SK-N-MC (cell line): Measurements from ENCODE around the gene PROCR.
A peak's percentile ranks its signal among the peaks of the same experiment; 100 is the strongest.
"Not testable (repeated sequence)": the region's sequence is repeated elsewhere in the genome, so short reads cannot be mapped to it uniquely, and the experiment has no call there.

Source experiments
- DNase-seq: peaks from one replicate; pipeline ENCODE4 v3.0.0-alpha.2; 2011; ENCODE audit warnings: low read depth, low spot score
- H3K27ac ChIP-seq: fragments of 200-600 bp; sonication (generic); 2 replicates; pipeline ENCODE4 v1.5.1; 2016; ENCODE audit warnings: mixed run types
- H3K36me3 ChIP-seq: fragments of 200-600 bp; sonication (generic); 2 replicates; pipeline ENCODE4 v1.6.1; 2017; ENCODE audit warnings: antibody characterized with exemption, low read length, mixed read lengths; ENCODE audit not compliant: insufficient read depth
- H3K4me3 ChIP-seq: fragments of 200-600 bp; sonication (generic); 2 replicates; pipeline ENCODE4 v1.5.1; 2016
- H3K9ac ChIP-seq: fragments of 200-600 bp; sonication (generic); 2 replicates; pipeline ENCODE4 v1.8.0; 2017; ENCODE audit warnings: mixed run types, mixed read lengths; ENCODE audit not compliant: insufficient read length
- H3K9me3 ChIP-seq: fragments of 200-600 bp; sonication (generic); 2 replicates; pipeline ENCODE4 v1.6.1; 2017; ENCODE audit warnings: low read depth, mild to moderate bottlenecking, antibody characterized with exemption, low read length, moderate library complexity, mixed read lengths
- EZH2 ChIP-seq: fragments of 200-600 bp; sonication (generic); IDR thresholded peaks from one replicate; pipeline ENCODE4 v1.6.1; 2017; ENCODE audit warnings: antibody characterized with exemption
- FOXP2 ChIP-seq: optimal IDR thresholded peaks from 2 replicates; pipeline ENCODE3; 2011; ENCODE audit warnings: mild to moderate bottlenecking, moderate library complexity; ENCODE audit not compliant: insufficient read depth; ENCODE audit errors: extremely low read length, control extremely low read depth
- POLR2AphosphoS5 ChIP-seq: IDR thresholded peaks from 2 replicates; pipeline ENCODE4 v1.6.1; 2012; ENCODE audit warnings: mild to moderate bottlenecking, low read depth, low read length, borderline replicate concordance

Gene PROCR

GRCh38 chr20:35155936-35156335 is 15.9 kb upstream of the PROCR start:
- Histone ChIP-seq H3K4me3 (no peak overlapping the region), H3K36me3 (no peaks in the 10 kb centered on the region), H3K9me3 (no peaks in the 10 kb centered on the region), H3K9ac (no peak overlapping the region), H3K27ac (no peak overlapping the region)
- no peak for TF ChIP-seq FOXP2
- no peak for TF ChIP-seq EZH2
- TF ChIP-seq POLR2AphosphoS5: no peak
- no peak for DNase-seq

- Histone ChIP-seq H3K4me3 (no peak overlapping the region), H3K9me3 (no peaks in the 10 kb centered on the region), H3K27ac (no peak overlapping the region), H3K9ac (no peak overlapping the region), H3K36me3 (no peaks in the 10 kb centered on the region)
- TF ChIP-seq FOXP2 (no peak), POLR2AphosphoS5 (no peak), EZH2 (no peak)
- DNase-seq: no peak
These were observed 14.9 kb upstream of the PROCR start for GRCh38 chr20:35156978-35157377.

- H3K36me3 ChIP-seq, H3K4me3 ChIP-seq, H3K9me3 ChIP-seq, H3K27ac ChIP-seq, H3K9ac ChIP-seq, DNase-seq: not testable (repeated sequence)
These were observed 11.5 kb upstream of the PROCR start for GRCh38 chr20:35160341-35160740.

GRCh38 chr20:35164531-35164930 is 7.3 kb upstream of the PROCR start:
- not testable (repeated sequence) for H3K36me3 ChIP-seq, H3K9ac ChIP-seq, DNase-seq, H3K4me3 ChIP-seq, H3K9me3 ChIP-seq, H3K27ac ChIP-seq

- H3K36me3 ChIP-seq: no peaks in the 10 kb centered on the region
- DNase-seq: no peak
- no peak overlapping the region for H3K9ac ChIP-seq
- no peak overlapping the region for H3K4me3 ChIP-seq
- H3K27ac ChIP-seq: no peak overlapping the region
- no peak for TF ChIP-seq EZH2
- no peak for TF ChIP-seq FOXP2
- TF ChIP-seq POLR2AphosphoS5: no peak
- no peaks in the 10 kb centered on the region for H3K9me3 ChIP-seq
These were observed 6.4 kb upstream of the PROCR start for GRCh38 chr20:35165221-35166185.

GRCh38 chr20:35166242-35166830 is 5.5 kb upstream of the PROCR start:
- H3K36me3 ChIP-seq: no peaks in the 10 kb centered on the region
- no peak overlapping the region for H3K4me3 ChIP-seq
- DNase-seq: no peak
- H3K27ac ChIP-seq: no peak overlapping the region
- no peaks in the 10 kb centered on the region for H3K9me3 ChIP-seq
- TF ChIP-seq EZH2 (no peak), POLR2AphosphoS5 (no peak), FOXP2 (no peak)
- H3K9ac ChIP-seq: no peak overlapping the region

GRCh38 chr20:35167787-35168186 is 4.1 kb upstream of the PROCR start:
- TF ChIP-seq POLR2AphosphoS5 (no peak), EZH2 (no peak), FOXP2 (no peak)
- DNase-seq: no peak
- Histone ChIP-seq H3K36me3 (no peaks in the 10 kb centered on the region), H3K4me3 (no peak overlapping the region), H3K9ac (no peak overlapping the region), H3K9me3 (no peaks in the 10 kb centered on the region), H3K27ac (no peak overlapping the region)

- not testable (repeated sequence) for H3K36me3 ChIP-seq, H3K9ac ChIP-seq, H3K27ac ChIP-seq, H3K4me3 ChIP-seq, DNase-seq, H3K9me3 ChIP-seq
These were observed 3.0 kb upstream of the PROCR start for GRCh38 chr20:35168701-35169409.

- H3K36me3 ChIP-seq: no peaks in the 10 kb centered on the region
- H3K9me3 ChIP-seq: no peaks in the 10 kb centered on the region
- peak overlapping the region; percentile 69 for H3K4me3 ChIP-seq
- DNase-seq: no peak
- H3K27ac ChIP-seq: no peak overlapping the region
- no peak overlapping the region for H3K9ac ChIP-seq
- TF ChIP-seq FOXP2 (no peak), EZH2 (no peak), POLR2AphosphoS5 (no peak)
These were observed 477 bp upstream of the PROCR start for GRCh38 chr20:35171438-35171752.
